AG04450 (cell line): ENCODE measurements around the gene TPBGL. TPM values are rescaled to one million over a fixed set of nuclear protein-coding genes. Genes with fewer than 3 reads are reported as not detected.
A peak's percentile ranks its signal among the peaks of the same experiment; 100 is the strongest.

Experiments
- CTCF ChIA-PET: fragments of 300-600, 350-600 bp; formaldehyde crosslinking; extraction: SDS; loops from one replicate; lab custom pipeline; 2022; ENCODE audit warnings: antibody characterized with exemption, inconsistent platforms; lab: Charles Lee
- POLR2A ChIA-PET: fragments of 350-600 bp; formaldehyde crosslinking; extraction: SDS; loops from one replicate; lab custom pipeline; 2021; ENCODE audit warnings: antibody characterized with exemption, inconsistent platforms; lab: Yijun Ruan, JAX
- DNase-seq: peaks from one replicate; pipeline ENCODE4 v3.0.0-alpha.2; 2011; ENCODE audit warnings: low read depth, low spot score
- H3K27ac ChIP-seq: one replicate; pipeline ENCODE4 v1.5.1; 2012; ENCODE audit warnings: low read depth, low read length, control low read depth
- H3K27me3 ChIP-seq: one replicate; pipeline ENCODE4 v1.6.0; 2012; ENCODE audit warnings: low read length; ENCODE audit not compliant: control insufficient read depth, insufficient read depth
- H3K4me3 ChIP-seq: 2 replicates; pipeline ENCODE4 v1.5.1; 2011; ENCODE audit warnings: mild to moderate bottlenecking, low read depth, low read length, control low read depth
- H3K9me3 ChIP-seq: 2 replicates; pipeline ENCODE4 v1.5.1; 2012; ENCODE audit warnings: low read length; ENCODE audit not compliant: control insufficient read depth, insufficient read depth
- polyA plus RNA-seq: library from polyadenylated mRNA; depleted of rRNA; stranded (reverse); fragments of >200 nt; gene quantifications from 2 replicates; pipeline ENCODE4 v1.2.3, GENCODE V29; 2011
- TF ChIP-seq, protein P1 (sequence below): IDR thresholded peaks from 2 replicates; pipeline ENCODE4 v1.5.1; 2011; ENCODE audit warnings: low read depth, low read length, control low read depth, inconsistent platforms

TPBGL gene
- polyA plus RNA-seq, 1 experiment, result not detected

DNA sequence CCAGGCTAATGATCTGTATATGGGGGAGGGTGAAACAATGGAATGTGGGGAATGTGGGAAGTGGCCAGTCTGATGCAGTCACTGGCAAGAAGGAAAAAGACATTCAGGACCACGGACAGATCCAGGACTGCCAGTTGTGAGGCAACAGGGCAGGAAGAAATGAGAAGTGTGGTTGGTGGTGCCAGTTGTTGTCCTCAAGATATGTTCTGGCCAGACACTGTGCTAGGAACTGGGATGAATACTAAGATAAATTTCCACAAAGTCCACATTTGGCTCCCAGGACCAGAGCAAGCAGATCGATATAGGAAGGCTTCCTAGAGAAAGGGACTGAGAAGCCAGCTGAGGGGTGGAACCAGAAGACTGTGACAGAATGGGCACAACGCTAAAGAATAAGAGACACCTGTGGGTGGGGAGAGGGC is 6.8 kb upstream of the TPBGL start:
- ChIA-PET POLR2A (no interaction called here), CTCF (interaction anchor here (1.1 to 2.2 kb wide), 3 partner anchors 7 to 29 kb away, joined by 3 to 13 read pairs (median 6); no protein-coding TSS in a partner anchor)
- peaks cover 19% of the 10 kb centered on the region for H3K27me3 ChIP-seq
- H3K9me3 ChIP-seq, result no peaks in the 10 kb centered on the region
- peak; percentile 16 for DNase-seq
- H3K27ac ChIP-seq, result peak overlapping the region; percentile 21
- TF ChIP-seq, protein P1, sequence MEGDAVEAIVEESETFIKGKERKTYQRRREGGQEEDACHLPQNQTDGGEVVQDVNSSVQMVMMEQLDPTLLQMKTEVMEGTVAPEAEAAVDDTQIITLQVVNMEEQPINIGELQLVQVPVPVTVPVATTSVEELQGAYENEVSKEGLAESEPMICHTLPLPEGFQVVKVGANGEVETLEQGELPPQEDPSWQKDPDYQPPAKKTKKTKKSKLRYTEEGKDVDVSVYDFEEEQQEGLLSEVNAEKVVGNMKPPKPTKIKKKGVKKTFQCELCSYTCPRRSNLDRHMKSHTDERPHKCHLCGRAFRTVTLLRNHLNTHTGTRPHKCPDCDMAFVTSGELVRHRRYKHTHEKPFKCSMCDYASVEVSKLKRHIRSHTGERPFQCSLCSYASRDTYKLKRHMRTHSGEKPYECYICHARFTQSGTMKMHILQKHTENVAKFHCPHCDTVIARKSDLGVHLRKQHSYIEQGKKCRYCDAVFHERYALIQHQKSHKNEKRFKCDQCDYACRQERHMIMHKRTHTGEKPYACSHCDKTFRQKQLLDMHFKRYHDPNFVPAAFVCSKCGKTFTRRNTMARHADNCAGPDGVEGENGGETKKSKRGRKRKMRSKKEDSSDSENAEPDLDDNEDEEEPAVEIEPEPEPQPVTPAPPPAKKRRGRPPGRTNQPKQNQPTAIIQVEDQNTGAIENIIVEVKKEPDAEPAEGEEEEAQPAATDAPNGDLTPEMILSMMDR, result no peak
- H3K4me3 ChIP-seq, result no peak overlapping the region

DNA sequence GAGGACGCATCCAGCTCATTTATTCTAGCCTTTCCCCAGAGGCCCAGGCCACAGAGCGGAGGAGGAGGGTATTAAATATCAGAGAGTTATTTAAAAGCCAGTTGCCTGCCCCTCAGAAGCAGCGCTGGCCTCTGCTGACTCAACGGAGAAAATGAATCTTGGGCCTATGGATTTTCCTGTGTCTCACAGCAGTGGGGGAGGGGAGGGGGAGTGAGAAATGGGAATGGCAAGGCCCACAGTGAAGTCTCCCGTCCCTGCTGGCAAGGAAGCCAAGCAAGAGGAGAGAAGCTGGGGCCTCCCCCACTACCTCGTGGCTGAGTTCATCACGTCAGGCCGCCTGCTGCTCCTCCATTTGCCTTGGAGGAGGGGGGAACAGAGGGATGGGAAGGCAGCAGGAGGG is 4.5 kb upstream of the TPBGL start:
- TF ChIP-seq, protein P1, result no peak
- ChIA-PET POLR2A (no interaction called here), CTCF (interaction anchor here (0.5 to 2.2 kb wide), 4 partner anchors 12 to 593 kb away, joined by 3 to 7 read pairs (median 6); no protein-coding TSS in a partner anchor)
- H3K4me3 ChIP-seq, result no peak overlapping the region
- H3K9me3 ChIP-seq, result no peaks in the 10 kb centered on the region
- H3K27ac ChIP-seq, result no peak overlapping the region
- no peak for DNase-seq
- H3K27me3 ChIP-seq, result peaks cover 31% of the 10 kb centered on the region

DNA sequence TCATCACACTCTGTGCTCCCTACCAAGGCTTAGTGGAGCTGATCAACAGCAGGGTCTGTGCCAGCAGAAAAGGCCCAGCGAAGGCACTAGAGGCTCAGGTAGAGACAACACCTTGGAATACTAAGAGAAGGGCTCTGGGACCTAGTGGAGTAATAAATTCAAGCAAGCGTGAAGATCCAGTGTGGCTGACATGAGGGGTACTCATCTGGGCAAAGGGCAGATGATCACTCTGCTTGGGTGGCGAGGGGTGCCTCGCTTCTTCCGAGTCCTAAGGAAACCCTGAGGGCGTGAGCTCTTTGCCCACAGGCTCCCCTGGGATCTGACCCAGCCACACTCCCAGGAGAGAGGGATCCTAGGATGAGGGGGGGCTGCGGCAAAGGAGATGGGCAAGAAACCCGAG is 3.5 kb upstream of the TPBGL start:
- DNase-seq, result no peak
- peaks cover 31% of the 10 kb centered on the region for H3K27me3 ChIP-seq
- TF ChIP-seq, protein P1, result no peak
- H3K27ac ChIP-seq, result no peak overlapping the region
- no peaks in the 10 kb centered on the region for H3K9me3 ChIP-seq
- POLR2A ChIA-PET, result no interaction called here
- CTCF ChIA-PET, result interaction anchor here (1.0 to 1.5 kb wide), 3 partner anchors 11 to 96 kb away, joined by 3 to 5 read pairs (median 3); no protein-coding TSS in a partner anchor
- no peak overlapping the region for H3K4me3 ChIP-seq

DNA sequence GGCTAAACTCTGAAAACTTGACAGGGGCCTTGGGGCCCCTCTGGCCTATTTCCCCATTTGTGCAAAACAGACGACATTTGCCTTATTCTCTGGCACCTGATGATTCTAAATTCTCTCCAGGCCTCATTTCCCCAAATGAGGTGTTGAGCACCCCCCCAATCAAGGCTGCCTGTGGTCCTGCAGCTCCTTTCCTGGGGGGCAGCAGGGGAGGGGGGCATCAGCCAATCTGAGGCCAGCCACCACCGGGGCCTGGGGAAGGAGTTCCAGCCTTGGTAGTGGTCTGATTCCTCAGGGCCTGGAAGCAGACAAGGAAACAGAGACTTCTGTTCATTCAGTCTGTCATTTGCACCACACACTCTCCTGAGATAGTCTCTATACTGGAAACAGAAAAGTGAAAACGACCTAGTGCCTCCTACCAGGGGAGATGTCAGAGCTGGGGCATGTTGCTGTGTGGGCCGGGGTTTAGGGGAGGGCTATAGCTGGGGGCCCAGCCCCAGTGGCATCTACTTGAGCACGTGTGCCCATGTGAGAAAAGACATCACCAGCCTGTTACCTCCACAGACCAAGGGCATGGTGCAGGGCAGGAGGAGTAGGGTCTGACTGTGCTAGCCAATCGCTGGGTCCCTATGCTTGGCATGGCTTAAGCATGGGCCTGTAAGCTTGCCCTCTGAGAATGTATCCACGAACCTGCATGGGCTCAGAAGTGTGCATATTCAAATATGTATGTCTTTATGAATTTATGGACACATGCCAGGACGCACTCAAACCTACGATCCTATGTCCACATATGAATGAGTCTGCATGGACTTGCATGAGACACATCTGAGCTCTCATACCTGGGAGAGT is 1.8 kb upstream of the TPBGL start:
- TF ChIP-seq, protein P1, result no peak
- no peak overlapping the region for H3K27ac ChIP-seq
- ChIA-PET CTCF (interaction anchor here (0.6 to 1.9 kb wide), 7 partner anchors 9 to 397 kb away, joined by 3 to 9 read pairs (median 3); no protein-coding TSS in a partner anchor), POLR2A (no interaction called here)
- no peaks in the 10 kb centered on the region; the same call in 1 of the 2 replicates for H3K9me3 ChIP-seq
- no peak for DNase-seq
- peaks cover 43% of the 10 kb centered on the region for H3K27me3 ChIP-seq
- no peak overlapping the region for H3K4me3 ChIP-seq
